Mesodermal cell (in vitro differentiated cells): ENCODE measurements around the gene CDK5RAP3.
A peak's percentile ranks its signal among the peaks of the same experiment; 100 is the strongest.
"Not testable (repeated sequence)": the region's sequence is repeated elsewhere in the genome, so short reads cannot be mapped to it uniquely, and the experiment has no call there.

ENCODE experiments used
- H3K27ac ChIP-seq: 2 replicates; pipeline ENCODE4 v1.7.0; 2013; ENCODE audit warnings: mild to moderate bottlenecking, low read depth, low read length, moderate library complexity; ENCODE audit not compliant: severe bottlenecking
- H3K36me3 ChIP-seq: 2 replicates; pipeline ENCODE4 v1.7.1; 2013; ENCODE audit warnings: mild to moderate bottlenecking, low read length, moderate library complexity; ENCODE audit not compliant: control insufficient read depth, insufficient read depth
- H3K4me1 ChIP-seq: one replicate; pipeline ENCODE4 v1.7.1; 2013; ENCODE audit warnings: mild to moderate bottlenecking, low read length; ENCODE audit not compliant: insufficient read depth, control insufficient read depth, poor library complexity, severe bottlenecking
- H3K4me3 ChIP-seq: 2 replicates; pipeline ENCODE4 v1.7.0; 2013; ENCODE audit warnings: low read length, control low read depth, mild to moderate bottlenecking; ENCODE audit not compliant: insufficient read depth, poor library complexity, severe bottlenecking; ENCODE audit errors: extremely low read depth
- H3K9me3 ChIP-seq: 2 replicates; pipeline ENCODE4 v1.7.1; 2013; ENCODE audit warnings: mild to moderate bottlenecking, low read length, moderate library complexity; ENCODE audit not compliant: control insufficient read depth
- WGBS, 2 experiments: methylation state at CpG; one replicate each; pipeline ENCODE4 v1.1.5; 2013; ENCODE audit warnings: missing lambda C conversion rate in 2 of 2; ENCODE audit not compliant: insufficient coverage in 2 of 2; 5-methylcytosine and 5-hydroxymethylcytosine counted together

CDK5RAP3 gene

DNA sequence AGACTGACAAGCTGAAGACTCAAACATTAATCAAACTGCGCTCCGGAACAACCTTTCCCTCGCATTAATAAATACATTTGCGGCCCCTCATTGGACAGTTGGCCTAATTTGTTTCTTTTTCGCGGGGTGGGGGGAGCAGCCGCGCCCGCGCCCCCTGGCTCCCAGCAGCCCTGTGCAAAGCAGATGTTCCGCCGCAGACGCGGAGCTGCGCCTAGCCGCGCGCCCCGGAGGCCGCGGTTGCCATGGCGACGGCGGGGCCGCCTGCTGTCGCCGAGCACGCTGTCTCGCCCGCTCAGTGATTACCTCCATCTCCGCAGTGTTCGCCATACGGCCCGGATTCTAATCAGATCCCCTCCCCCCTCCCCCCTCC is 41.2 kb downstream of the CDK5RAP3 start:
- no peaks in the 10 kb centered on the region for H3K9me3 ChIP-seq
- peaks cover 50% of the 10 kb centered on the region for H3K4me1 ChIP-seq
- H3K4me3 ChIP-seq: peak overlapping the region; percentile 37
- H3K27ac ChIP-seq: peak overlapping the region; percentile 89
- no peaks in the 10 kb centered on the region for H3K36me3 ChIP-seq
- WGBS, 2 experiments: 1% methylated on average over 17 to 31 of the region's 34 CpGs

GRCh38 chr17:48012654-48013053 is 41.7 kb downstream of the CDK5RAP3 start:
- Histone ChIP-seq H3K36me3 (no peaks in the 10 kb centered on the region), H3K9me3 (no peaks in the 10 kb centered on the region), H3K27ac (peak overlapping the region; percentile 73), H3K4me1 (peaks cover 55% of the 10 kb centered on the region), H3K4me3 (no peak overlapping the region)
- WGBS, 2 experiments: 34 to 64% methylated on average over 4 of the region's 5 CpGs

- Histone ChIP-seq H3K36me3 (no peaks in the 10 kb centered on the region), H3K4me3 (no peak overlapping the region), H3K27ac (peak overlapping the region; percentile 73), H3K9me3 (no peaks in the 10 kb centered on the region), H3K4me1 (peaks cover 56% of the 10 kb centered on the region)
- WGBS, 2 experiments: 49 to 59% methylated on average over 4 to 5 of the region's 6 CpGs
Measured at GRCh38 chr17:48013876-48014594, 43.1 kb downstream of the CDK5RAP3 start.

- no peaks in the 10 kb centered on the region for H3K36me3 ChIP-seq
- peaks cover 56% of the 10 kb centered on the region for H3K4me1 ChIP-seq
- WGBS, 2 experiments: 75 to 77% methylated on average over 7 to 8 of the region's 8 CpGs
- no peak overlapping the region for H3K4me3 ChIP-seq
- H3K9me3 ChIP-seq: no peaks in the 10 kb centered on the region
- peak overlapping the region; percentile 73 for H3K27ac ChIP-seq
Measured at GRCh38 chr17:48014595-48015111, 43.7 kb downstream of the CDK5RAP3 start.

DNA sequence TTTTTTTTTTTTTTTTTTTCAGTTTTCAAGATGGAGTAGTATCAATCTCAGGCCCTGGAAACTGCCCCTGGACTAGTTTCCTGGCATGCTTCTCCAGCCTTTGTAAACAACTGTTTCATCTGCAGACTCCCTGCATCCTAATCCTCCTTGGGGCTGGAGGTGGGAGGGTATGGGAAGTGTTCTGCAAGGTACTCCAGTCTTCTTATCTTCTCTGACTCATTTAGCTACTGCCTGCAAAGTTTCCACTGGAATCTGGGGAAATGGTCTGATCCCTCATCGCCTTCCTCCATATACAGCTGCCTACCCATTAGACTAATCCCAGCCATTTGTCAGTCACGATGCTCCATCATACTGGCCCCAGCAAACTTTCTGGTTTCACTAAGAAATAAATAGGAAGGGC is 45.2 kb downstream of the CDK5RAP3 start:
- H3K4me1 ChIP-seq: peaks cover 54% of the 10 kb centered on the region
- WGBS, 2 experiments: 41 to 64% methylated on average over 2 of the region's 2 CpGs
- H3K36me3 ChIP-seq: no peaks in the 10 kb centered on the region
- H3K4me3 ChIP-seq: no peak overlapping the region
- H3K9me3 ChIP-seq: no peaks in the 10 kb centered on the region
- peak overlapping the region; percentile 73 for H3K27ac ChIP-seq

DNA sequence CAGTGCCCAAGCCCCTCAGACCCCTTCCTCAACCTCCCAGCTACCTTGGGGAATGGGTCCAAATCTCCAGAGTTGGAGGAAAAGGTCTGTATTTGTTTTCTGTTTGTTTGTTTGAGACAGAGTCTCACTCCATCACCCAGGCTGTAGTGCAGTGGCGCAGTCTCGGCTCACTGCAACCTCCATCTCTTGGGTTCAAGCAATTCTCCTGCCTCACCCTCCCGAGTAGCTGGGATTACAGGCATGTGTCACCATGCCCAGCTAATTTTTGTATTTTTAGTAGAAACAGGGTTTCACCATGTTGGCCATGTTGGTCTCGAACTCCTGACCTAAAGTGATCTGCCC is 46.9 kb downstream of the CDK5RAP3 start:
- 85 to 96% methylated on average over 4 of the region's 4 CpGs for WGBS, 2 experiments
- H3K4me3 ChIP-seq, H3K9me3 ChIP-seq, H3K36me3 ChIP-seq, H3K27ac ChIP-seq: not testable (repeated sequence)
- peaks cover 43% of the 10 kb centered on the region for H3K4me1 ChIP-seq

DNA sequence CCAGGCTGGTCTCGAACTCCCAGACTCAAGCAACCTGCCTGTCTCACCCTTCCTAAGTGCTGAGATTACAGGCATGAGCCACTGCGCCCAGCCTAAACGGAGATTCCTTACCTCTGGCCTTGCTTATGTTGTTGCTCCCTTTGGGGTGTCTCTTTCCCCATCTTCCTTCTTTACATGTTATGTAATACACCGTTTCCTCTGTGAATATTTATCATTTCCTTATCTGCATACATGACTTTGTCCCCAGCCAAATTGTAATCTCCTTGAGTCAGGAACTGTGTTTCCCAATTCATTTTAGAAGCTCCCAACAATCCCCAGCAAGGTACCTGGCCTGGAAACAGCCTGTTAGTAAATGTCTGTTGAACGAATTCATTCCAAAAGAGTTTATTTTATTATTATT is 51.0 kb downstream of the CDK5RAP3 start:
- Histone ChIP-seq H3K9me3 (no peaks in the 10 kb centered on the region), H3K4me3 (no peak overlapping the region), H3K36me3 (no peaks in the 10 kb centered on the region), H3K4me1 (peaks cover 18% of the 10 kb centered on the region), H3K27ac (no peak overlapping the region)
- 93% methylated on average over 4 of the region's 5 CpGs for WGBS, 2 experiments

DNA sequence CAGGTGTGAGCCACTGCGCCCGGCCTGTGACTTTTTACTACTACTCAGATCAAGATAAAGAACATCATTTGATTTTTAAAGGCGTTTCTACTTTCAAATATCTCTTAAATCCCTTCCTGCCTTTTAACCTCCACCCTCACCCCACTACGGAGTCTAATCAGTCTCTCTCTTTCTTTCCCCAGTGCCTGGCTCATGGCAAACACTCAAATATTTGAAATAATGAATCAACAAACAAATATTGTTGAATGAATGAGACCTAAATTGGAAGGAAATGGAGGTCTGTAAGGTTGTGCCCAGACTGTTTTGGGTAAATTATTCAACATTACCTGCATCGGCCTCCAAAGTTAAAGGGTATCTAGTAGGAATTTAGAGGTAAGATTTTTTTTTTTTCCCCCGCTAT is 52.0 kb downstream of the CDK5RAP3 start:
- Histone ChIP-seq H3K36me3 (no peaks in the 10 kb centered on the region), H3K4me1 (peaks cover 10% of the 10 kb centered on the region), H3K27ac (no peak overlapping the region), H3K4me3 (no peak overlapping the region), H3K9me3 (no peaks in the 10 kb centered on the region)
- WGBS, 2 experiments: 92 to 94% methylated on average over 2 to 3 of the region's 6 CpGs

GRCh38 chr17:48023400-48024148 is 52.7 kb downstream of the CDK5RAP3 start:
- WGBS, 2 experiments: 1% methylated on average over 43 to 45 of the region's 54 CpGs
- H3K9me3 ChIP-seq: no peaks in the 10 kb centered on the region
- no peaks in the 10 kb centered on the region for H3K36me3 ChIP-seq
- H3K4me1 ChIP-seq: peaks cover 10% of the 10 kb centered on the region
- peak overlapping the region; percentile 42 for H3K4me3 ChIP-seq
- peak overlapping the region; percentile 45 for H3K27ac ChIP-seq

GRCh38 chr17:48024149-48025039 is 53.5 kb downstream of the CDK5RAP3 start:
- H3K27ac ChIP-seq: peak overlapping the region; percentile 47
- H3K9me3 ChIP-seq: no peaks in the 10 kb centered on the region
- 2 to 3% methylated on average over 32 to 41 of the region's 54 CpGs for WGBS, 2 experiments
- no peaks in the 10 kb centered on the region for H3K36me3 ChIP-seq
- peaks cover 10% of the 10 kb centered on the region for H3K4me1 ChIP-seq
- peak overlapping the region; percentile 42 for H3K4me3 ChIP-seq
